Neuronal stem cell (in vitro differentiated cells): Measurements from ENCODE around the gene EXOSC1.
"Not testable (repeated sequence)": the region's sequence is repeated elsewhere in the genome, so short reads cannot be mapped to it uniquely, and the experiment has no call there.

Experiments
- DNase-seq: peaks from one replicate; pipeline ENCODE4 v3.0.0-alpha.2; 2013; ENCODE audit warnings: low spot score
- H2AFZ ChIP-seq: one replicate; pipeline ENCODE4 v1.6.1; 2013; ENCODE audit warnings: mild to moderate bottlenecking, low read length, inconsistent platforms
- H2AK5ac ChIP-seq: 2 replicates; pipeline ENCODE4 v1.6.1; 2013; ENCODE audit warnings: low read depth, mild to moderate bottlenecking, inconsistent platforms, low read length, moderate library complexity, mixed read lengths
- H2BK120ac ChIP-seq: 2 replicates; pipeline ENCODE4 v1.6.1; 2013; ENCODE audit warnings: low read depth, mild to moderate bottlenecking, inconsistent platforms, low read length, moderate library complexity, mixed read lengths
- H2BK12ac ChIP-seq: one replicate; pipeline ENCODE4 v1.6.1; 2013; ENCODE audit warnings: low read length, inconsistent platforms
- H2BK15ac ChIP-seq: 2 replicates; pipeline ENCODE4 v1.6.1; 2013; ENCODE audit warnings: mild to moderate bottlenecking, low read length, inconsistent platforms, mixed read lengths
- H2BK5ac ChIP-seq: one replicate; pipeline ENCODE4 v1.6.1; 2013; ENCODE audit warnings: inconsistent platforms, mild to moderate bottlenecking, low read length, moderate library complexity
- H3K14ac ChIP-seq: one replicate; pipeline ENCODE4 v1.6.1; 2013; ENCODE audit warnings: low read length, inconsistent platforms
- H3K18ac ChIP-seq: 2 replicates; pipeline ENCODE4 v1.6.1; 2013; ENCODE audit warnings: low read length, inconsistent platforms
- H3K23ac ChIP-seq: 2 replicates; pipeline ENCODE4 v1.6.1; 2013; ENCODE audit warnings: low read depth, mild to moderate bottlenecking, mixed read lengths, low read length, inconsistent platforms; ENCODE audit not compliant: poor library complexity
- H3K27ac ChIP-seq: replicated peaks from 3 replicates; pipeline ENCODE4 v1.5.1; 2013; ENCODE audit warnings: low read length, inconsistent platforms
- H3K27me3 ChIP-seq, 3 experiments: 2 replicates each; pipeline ENCODE4 v1.6.1; 2013; ENCODE audit warnings: low read length in 3 of 3, mild to moderate bottlenecking in 2 of 3, inconsistent platforms in 1 of 3, low read depth in 1 of 3, mixed read lengths in 1 of 3, moderate library complexity in 1 of 3; ENCODE audit not compliant: control insufficient read depth in 3 of 3, insufficient read depth in 3 of 3
- H3K36me3 ChIP-seq, 2 donors: replicated peaks in 1 of 2; 2 replicates each; pipeline ENCODE4 v1.6.1; 2013; ENCODE audit warnings: low read length in 2 of 2; ENCODE audit not compliant: control insufficient read depth in 2 of 2, insufficient read depth in 2 of 2
- H3K4ac ChIP-seq: 2 replicates; pipeline ENCODE4 v1.6.1; 2013; ENCODE audit warnings: inconsistent platforms, mild to moderate bottlenecking, low read length, moderate library complexity
- H3K4me1 ChIP-seq, 2 donors: 1 replicate in 1 of 2; 2 replicates in 1 of 2; pipeline ENCODE4 v1.6.1; 2013; ENCODE audit warnings: low read length in 2 of 2, low read depth in 1 of 2; ENCODE audit not compliant: control insufficient read depth in 2 of 2, insufficient read depth in 1 of 2
- H3K4me2 ChIP-seq: one replicate; pipeline ENCODE4 v1.6.1; 2013; ENCODE audit warnings: mild to moderate bottlenecking, low read length, inconsistent platforms; ENCODE audit not compliant: insufficient read depth, poor library complexity, severe bottlenecking
- H3K4me3 ChIP-seq, 2 donors: 2 replicates each; pipeline ENCODE4 v1.5.1; 2013; ENCODE audit warnings: low read length in 2 of 2, mild to moderate bottlenecking in 2 of 2, inconsistent platforms in 1 of 2, moderate library complexity in 1 of 2
- H3K79me1 ChIP-seq: one replicate; pipeline ENCODE4 v1.6.1; 2013; ENCODE audit warnings: low read depth, mild to moderate bottlenecking, inconsistent platforms, low read length, moderate library complexity
- H3K9ac ChIP-seq: one replicate; pipeline ENCODE4 v1.6.1; 2013; ENCODE audit warnings: mild to moderate bottlenecking, low read depth, low read length, inconsistent platforms; ENCODE audit not compliant: poor library complexity
- H3K9me3 ChIP-seq, 2 donors: replicated peaks in 1 of 2; 2 replicates each; pipeline versions ENCODE3 to v1.6.1; 2013; ENCODE audit warnings: low read length in 2 of 2, mild to moderate bottlenecking in 2 of 2, inconsistent platforms in 1 of 2, low read depth in 1 of 2, mixed read lengths in 1 of 2, moderate library complexity in 1 of 2; ENCODE audit not compliant: control insufficient read depth in 2 of 2, insufficient read depth in 1 of 2
- H4K8ac ChIP-seq: one replicate; pipeline ENCODE4 v1.6.1; 2013; ENCODE audit warnings: low read depth, mild to moderate bottlenecking, inconsistent platforms, low read length, moderate library complexity
- H4K91ac ChIP-seq: one replicate; pipeline ENCODE4 v1.6.1; 2013; ENCODE audit warnings: low read length, low read depth, mild to moderate bottlenecking, inconsistent platforms; ENCODE audit not compliant: poor library complexity
- WGBS, 2 donors: extraction: QIAGEN DNeasy Blood & Tissue Kit; methylation state at CpG; one replicate each; pipeline ENCODE4 v1.1.7; 2013; ENCODE audit warnings: missing lambda C conversion rate in 2 of 2, mixed read lengths in 1 of 2; ENCODE audit not compliant: insufficient read length in 2 of 2, insufficient replicate concordance in 1 of 2; ENCODE audit errors: extremely low coverage in 2 of 2; 5-methylcytosine and 5-hydroxymethylcytosine counted together

The EXOSC1 gene

GRCh38 chr10:97481071-97481470 lies 35.3 kb upstream of the EXOSC1 start:
- Histone ChIP-seq H3K36me3 (peaks cover 19 to 85% of the 10 kb centered on the region in 2 donors), H4K8ac (no peak overlapping the region), H2BK120ac (no peak overlapping the region), H3K4me3 (no peak overlapping the region), H2BK12ac (no peak overlapping the region), H3K4me1 (no peaks in the 10 kb centered on the region), H3K27me3 (no peaks in the 10 kb centered on the region), H2AK5ac (no peak overlapping the region), H3K18ac (no peak overlapping the region), H2AFZ (no peak overlapping the region), H4K91ac (no peak overlapping the region), H3K9me3 (no peaks in the 10 kb centered on the region), H2BK5ac (no peak overlapping the region), H2BK15ac (no peak overlapping the region), H3K79me1 (peaks cover 5% of the 10 kb centered on the region), H3K4ac (no peak overlapping the region), H3K9ac (no peak overlapping the region), H3K4me2 (no peak overlapping the region), H3K23ac (no peak overlapping the region), H3K14ac (no peak overlapping the region), H3K27ac (no peak overlapping the region)
- DNase-seq = no peak
- WGBS, 2 donors = no CpG with 5 or more reads among the region's 4 CpGs

DNA sequence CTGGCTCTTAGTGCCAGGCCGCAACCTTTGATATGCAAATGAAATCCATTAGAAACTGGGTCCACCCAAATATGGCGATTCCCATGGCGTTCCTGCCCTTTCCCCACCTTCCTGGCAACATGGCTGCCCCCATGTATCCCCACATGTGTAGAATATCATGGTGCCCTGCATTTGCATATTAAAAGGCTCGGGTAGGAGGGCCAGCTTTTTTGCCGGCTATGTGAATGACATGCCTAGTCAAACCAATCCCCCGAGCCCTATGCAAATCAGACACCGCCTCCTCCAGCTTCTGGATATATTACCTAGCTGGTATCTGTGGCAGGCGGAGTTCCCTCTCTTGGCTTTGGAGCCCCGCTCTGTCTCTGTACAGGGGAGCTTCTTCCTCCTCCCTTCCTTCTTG lies 34.1 kb upstream of the EXOSC1 start:
- H2AFZ ChIP-seq = no peak overlapping the region
- no peaks in the 10 kb centered on the region for H3K27me3 ChIP-seq
- H2BK15ac ChIP-seq = no peak overlapping the region
- H3K18ac ChIP-seq = no peak overlapping the region
- no peaks in the 10 kb centered on the region for H3K4me1 ChIP-seq
- no peak overlapping the region for H3K9ac ChIP-seq
- H3K4ac ChIP-seq = no peak overlapping the region
- no peak overlapping the region for H4K91ac ChIP-seq
- no peak overlapping the region for H2AK5ac ChIP-seq
- H3K4me3 ChIP-seq = no peak overlapping the region
- DNase-seq = peak; percentile 32
- no peak overlapping the region for H2BK5ac ChIP-seq
- H3K14ac ChIP-seq = no peak overlapping the region
- no peak overlapping the region for H2BK12ac ChIP-seq
- H2BK120ac ChIP-seq = no peak overlapping the region
- no CpG with 5 or more reads among the region's 9 CpGs for WGBS, 2 donors
- H4K8ac ChIP-seq = no peak overlapping the region
- H3K23ac ChIP-seq = no peak overlapping the region
- H3K79me1 ChIP-seq = peaks cover 5% of the 10 kb centered on the region
- peaks cover 24 to 91% of the 10 kb centered on the region in 2 donors for H3K36me3 ChIP-seq
- no peak overlapping the region for H3K27ac ChIP-seq
- H3K4me2 ChIP-seq = no peak overlapping the region
- H3K9me3 ChIP-seq = no peaks in the 10 kb centered on the region

- not testable (repeated sequence) for H3K4ac ChIP-seq, H2AK5ac ChIP-seq, H3K14ac ChIP-seq, DNase-seq, H2BK15ac ChIP-seq, H3K4me3 ChIP-seq, H2BK120ac ChIP-seq, H2AFZ ChIP-seq, H2BK5ac ChIP-seq, H3K27me3 ChIP-seq, H3K27ac ChIP-seq, H3K9ac ChIP-seq, H3K23ac ChIP-seq, H3K79me1 ChIP-seq, H4K91ac ChIP-seq, H2BK12ac ChIP-seq, H4K8ac ChIP-seq, H3K4me1 ChIP-seq, H3K4me2 ChIP-seq, H3K18ac ChIP-seq, H3K9me3 ChIP-seq
- H3K36me3 ChIP-seq = peaks cover 24 to 93% of the 10 kb centered on the region in 2 donors
- WGBS, 2 donors = no CpG with 5 or more reads among the region's 4 CpGs
Observed at GRCh38 chr10:97479410-97479809, 33.6 kb upstream of the EXOSC1 start.

- Histone ChIP-seq H2AK5ac (no peak overlapping the region), H3K79me1 (peaks cover 5% of the 10 kb centered on the region), H3K27ac (no peak overlapping the region), H3K27me3 (no peaks in the 10 kb centered on the region), H2BK15ac (no peak overlapping the region), H2AFZ (no peak overlapping the region), H2BK5ac (no peak overlapping the region), H3K14ac (no peak overlapping the region), H3K4me1 (no peaks in the 10 kb centered on the region), H2BK120ac (no peak overlapping the region), H3K18ac (no peak overlapping the region), H3K4ac (no peak overlapping the region), H3K4me3 (no peak overlapping the region), H3K4me2 (no peak overlapping the region), H3K36me3 (peaks cover 29 to 98% of the 10 kb centered on the region in 2 donors), H3K9me3 (no peaks in the 10 kb centered on the region), H4K8ac (no peak overlapping the region), H3K23ac (no peak overlapping the region), H4K91ac (no peak overlapping the region), H2BK12ac (no peak overlapping the region), H3K9ac (no peak overlapping the region)
- no peak for DNase-seq
- WGBS, 2 donors = no CpG with 5 or more reads among the region's 2 CpGs
Observed at GRCh38 chr10:97475936-97476594, 30.3 kb upstream of the EXOSC1 start.
